Glomerular visceral epithelial cell (primary cell): ENCODE data around the gene CDC42EP1.

Source experiments
- DNase-seq: peaks from one replicate; pipeline ENCODE4 v3.0.0-alpha.2; 2016; ENCODE audit errors: extremely low spot score

CDC42EP1 gene

DNA sequence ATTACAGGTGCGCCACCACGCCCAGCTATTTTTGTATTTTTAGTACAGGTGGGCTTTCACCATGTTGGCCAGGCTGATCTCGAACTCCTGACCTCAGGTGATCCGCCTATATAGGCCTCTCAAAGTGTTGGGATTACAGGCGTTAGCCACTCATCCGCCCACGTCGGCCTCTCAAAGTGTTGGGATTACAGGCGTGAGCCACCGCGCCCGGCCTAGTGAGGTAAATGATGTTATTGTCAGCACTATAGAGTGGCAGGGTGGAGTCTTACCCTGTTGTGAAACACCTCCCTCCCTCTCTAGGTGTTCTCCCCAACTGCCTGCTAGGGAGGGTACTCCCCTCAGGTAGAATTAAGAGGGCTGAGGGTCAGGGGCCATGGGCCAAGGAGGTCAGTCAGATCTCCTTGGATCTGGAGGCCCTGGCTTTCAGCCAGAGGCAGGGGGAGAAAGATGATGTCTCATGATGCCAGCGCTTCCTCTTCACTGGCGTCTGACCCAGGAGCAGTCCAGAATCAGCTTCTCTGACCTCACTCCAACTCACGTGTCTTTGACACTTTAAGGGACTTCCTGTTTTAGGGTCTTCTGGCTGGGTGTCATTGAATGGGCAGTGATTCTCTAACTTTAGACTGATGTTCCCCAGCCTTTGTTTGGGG, 50.3 kb downstream of the CDC42EP1 start:
- no peak for DNase-seq

DNA sequence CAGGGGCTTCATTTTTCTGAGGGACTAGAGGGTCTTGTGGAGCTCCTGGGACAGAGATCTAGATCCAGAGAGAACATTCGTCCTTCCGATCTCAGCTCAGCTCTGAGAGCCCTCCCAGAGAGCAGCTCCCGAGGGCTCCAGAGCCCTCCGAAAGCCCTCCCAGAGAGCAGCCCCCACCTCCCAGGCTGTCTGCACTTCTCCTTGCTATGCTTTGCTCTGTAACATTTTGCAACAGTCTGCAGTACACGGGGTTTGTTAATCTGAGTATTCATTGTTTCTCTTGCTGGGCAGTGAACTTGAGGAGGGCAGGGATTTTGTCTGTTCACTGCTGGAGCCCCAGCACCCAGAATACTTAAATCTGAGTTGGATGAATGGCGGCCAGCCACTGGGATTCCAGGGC, 50.9 kb downstream of the CDC42EP1 start:
- DNase-seq, result no peak

DNA sequence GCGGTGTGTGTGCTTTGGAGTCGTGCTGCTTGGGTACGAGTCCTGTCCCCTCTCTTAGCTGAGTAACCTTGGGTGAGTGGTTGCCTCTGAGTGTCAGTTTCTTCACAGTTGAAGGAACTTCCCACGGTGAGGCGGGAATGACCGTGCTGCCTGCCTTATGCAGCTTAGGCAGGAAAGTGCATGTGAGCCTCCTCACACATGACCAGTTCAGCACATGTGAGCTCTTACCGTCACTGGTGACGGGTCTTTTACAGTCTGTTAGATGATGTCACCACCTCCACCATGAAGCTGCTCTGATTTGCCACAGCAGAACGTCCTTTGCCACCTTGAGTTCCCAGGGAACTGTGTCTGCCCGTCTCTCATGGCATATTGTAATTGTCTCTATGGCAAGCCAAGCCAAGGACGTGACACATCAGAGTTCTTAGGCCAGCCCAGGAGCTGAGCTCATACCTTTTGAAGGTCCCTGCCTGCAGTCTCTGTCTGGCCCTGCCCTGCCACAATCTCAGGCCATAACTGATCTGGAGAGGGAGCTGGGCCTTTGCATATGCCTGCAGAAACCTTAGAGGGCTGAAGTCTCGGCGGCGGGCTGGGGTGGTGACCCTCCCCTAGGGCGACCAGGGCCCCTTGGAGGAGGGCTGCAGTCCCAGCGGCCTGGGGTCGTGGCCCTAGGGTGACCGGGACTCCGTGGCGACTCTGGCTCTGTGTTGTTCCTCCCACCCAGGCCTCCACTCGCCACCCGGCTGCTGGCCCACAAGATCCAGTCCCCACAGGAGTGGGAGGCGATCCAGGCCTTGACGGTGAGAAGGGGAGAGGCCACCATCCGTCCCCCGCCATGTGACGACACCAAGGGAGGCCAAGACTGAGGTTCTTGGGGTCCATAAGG, 56.2 kb downstream of the CDC42EP1 start:
- no peak for DNase-seq

DNA sequence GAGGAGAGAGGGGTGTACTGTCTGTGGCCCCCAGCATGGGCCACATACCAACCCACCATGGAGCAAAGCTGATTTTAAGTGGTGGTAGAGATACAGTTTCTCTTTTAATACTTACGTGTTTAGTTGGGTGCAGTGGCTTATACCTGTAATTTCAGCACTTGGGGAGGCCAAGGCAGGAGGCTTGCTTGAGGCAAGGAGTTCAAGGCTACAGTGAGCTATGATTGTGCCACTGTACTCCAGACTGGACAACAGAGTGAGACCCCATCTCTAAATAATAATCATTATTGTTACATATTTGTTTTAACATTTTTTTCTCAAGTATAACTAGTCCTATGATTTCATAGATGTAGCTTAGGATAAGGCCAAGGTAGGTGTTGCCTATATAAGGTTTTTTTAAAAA, 57.2 kb downstream of the CDC42EP1 start:
- DNase-seq, result no peak

DNA sequence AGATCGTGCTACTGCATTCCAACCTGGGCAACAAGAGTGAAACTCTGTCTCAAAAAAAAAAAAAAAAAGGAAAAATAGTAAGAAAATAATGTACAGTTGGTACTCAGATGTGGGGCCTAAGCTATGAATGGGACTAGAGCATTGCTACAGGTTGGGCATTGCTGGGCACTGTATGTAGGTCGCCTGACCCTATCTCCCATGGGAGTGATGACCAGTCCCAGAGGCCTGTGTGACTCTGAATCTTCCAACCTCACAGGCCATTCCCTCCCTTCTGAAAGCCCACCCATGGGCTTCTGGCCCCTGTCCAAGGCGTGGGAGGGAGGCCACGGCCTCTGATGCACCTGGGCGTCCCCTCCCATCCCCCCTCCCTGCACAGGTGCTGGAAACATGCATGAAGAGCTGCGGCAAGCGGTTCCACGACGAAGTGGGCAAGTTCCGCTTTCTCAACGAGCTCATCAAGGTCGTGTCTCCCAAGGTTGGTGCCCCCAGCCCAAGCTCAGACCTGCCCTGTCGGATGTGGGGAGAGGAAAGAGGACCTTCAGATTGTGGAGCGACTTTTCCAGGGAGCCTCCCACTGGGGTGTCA, 57.9 kb downstream of the CDC42EP1 start:
- DNase-seq, result no peak

DNA sequence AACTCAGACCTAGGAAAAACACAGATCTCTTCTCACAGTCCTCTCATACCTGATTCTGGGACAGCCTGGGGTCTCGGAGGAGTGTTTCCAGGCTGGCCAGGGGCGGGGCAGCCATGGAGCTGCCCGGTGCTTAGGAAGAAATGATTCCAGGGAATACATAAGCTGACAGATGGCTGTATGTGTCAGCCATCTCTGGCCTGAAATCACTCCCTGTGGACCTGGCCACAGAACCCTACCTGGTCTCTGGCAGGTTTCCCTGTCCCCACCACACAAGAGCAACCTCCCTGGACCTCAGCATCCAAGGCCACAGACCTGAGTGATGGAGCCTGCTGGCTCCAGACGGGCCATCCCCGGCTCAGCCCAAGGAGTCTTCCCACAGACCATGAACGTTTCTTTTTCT, 58.4 kb downstream of the CDC42EP1 start:
- no peak for DNase-seq
